ENCODE results near the gene PLPP6. TPM values are rescaled to one million over a fixed set of nuclear protein-coding genes. Genes with fewer than 3 reads are reported as not detected.
A peak's percentile ranks its signal among the peaks of the same experiment; 100 is the strongest.
"Not testable (repeated sequence)": the region's sequence is repeated elsewhere in the genome, so short reads cannot be mapped to it uniquely, and the experiment has no call there.

PLPP6 gene
- total and polyA plus RNA-seq, 4 donors = 9.4 to 15.1 (median 13.0) TPM

DNA sequence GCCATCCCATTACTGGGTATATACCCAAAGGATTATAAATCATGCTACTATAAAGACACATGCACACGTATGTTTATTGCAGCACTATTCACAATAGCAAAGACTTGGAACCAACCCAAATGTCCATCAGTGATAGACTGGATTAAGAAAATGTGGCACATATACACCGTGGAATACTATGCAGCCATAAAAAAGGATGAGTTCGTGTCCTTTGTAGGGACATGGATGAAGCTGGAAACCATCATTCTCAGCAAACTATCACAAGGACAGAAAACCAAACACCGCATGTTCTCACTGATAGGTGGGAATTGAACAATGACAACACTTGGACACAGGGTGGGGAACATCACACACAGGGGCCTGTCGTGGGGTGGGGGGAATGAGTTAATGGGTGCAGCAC, 1.4 kb upstream of the PLPP6 start:
- DNase-seq (ENCODE audit: low read depth in 4 of 6, low spot score in 6 of 6) = not testable (repeated sequence)

DNA sequence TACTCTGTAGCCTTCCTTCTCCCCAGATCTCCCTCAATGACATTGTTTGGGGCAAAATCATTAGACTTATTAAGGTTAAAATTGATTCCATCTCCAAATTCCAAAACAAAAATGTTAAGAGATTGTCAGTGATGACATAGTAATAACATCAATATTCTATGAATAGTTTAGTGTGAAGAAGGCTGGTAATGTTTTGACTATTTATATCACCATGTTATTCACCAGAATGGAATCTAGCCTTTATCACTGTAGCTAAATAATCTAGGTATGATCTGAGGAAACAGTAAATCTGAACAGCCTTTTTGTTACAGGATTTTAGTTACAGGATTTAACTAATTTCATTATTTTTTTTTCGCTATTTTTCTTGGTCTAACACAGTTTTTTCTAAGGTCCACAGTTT, 929 bp upstream of the PLPP6 start:
- Histone ChIP-seq H3K36me3 (ENCODE audit: control insufficient read depth, insufficient read depth, low read length) (peaks cover 4% of the 10 kb centered on the region), H3K4me1 (ENCODE audit: control insufficient read depth, insufficient read depth, low read length) (peaks cover 12% of the 10 kb centered on the region), H3K4me3 (ENCODE audit: low read depth, low read length) (no peak overlapping the region), H3K27ac (ENCODE audit: low read depth, low read length) (no peak overlapping the region), H3K27me3 (ENCODE audit: control insufficient read depth, insufficient read depth, low read length) (no peaks in the 10 kb centered on the region), H3K9me3 (ENCODE audit: control insufficient read depth, insufficient read depth, low read length) (no peaks in the 10 kb centered on the region)
- no peak for DNase-seq (ENCODE audit: low read depth in 4 of 6, low spot score in 6 of 6)
- WGBS (ENCODE audit: insufficient coverage) = no CpG with 5 or more reads among the region's 1 CpG

More for the DNA sequence above, 1.4 kb upstream of the PLPP6 start:
- WGBS (ENCODE audit: insufficient coverage) = no CpG with 5 or more reads among the region's 5 CpGs
- H3K36me3 ChIP-seq (ENCODE audit: control insufficient read depth, insufficient read depth, low read length); H3K27me3 ChIP-seq (ENCODE audit: control insufficient read depth, insufficient read depth, low read length); H3K4me3 ChIP-seq (ENCODE audit: low read depth, low read length); H3K27ac ChIP-seq (ENCODE audit: low read depth, low read length); H3K4me1 ChIP-seq (ENCODE audit: control insufficient read depth, insufficient read depth, low read length); H3K9me3 ChIP-seq (ENCODE audit: control insufficient read depth, insufficient read depth, low read length): not testable (repeated sequence)

DNA sequence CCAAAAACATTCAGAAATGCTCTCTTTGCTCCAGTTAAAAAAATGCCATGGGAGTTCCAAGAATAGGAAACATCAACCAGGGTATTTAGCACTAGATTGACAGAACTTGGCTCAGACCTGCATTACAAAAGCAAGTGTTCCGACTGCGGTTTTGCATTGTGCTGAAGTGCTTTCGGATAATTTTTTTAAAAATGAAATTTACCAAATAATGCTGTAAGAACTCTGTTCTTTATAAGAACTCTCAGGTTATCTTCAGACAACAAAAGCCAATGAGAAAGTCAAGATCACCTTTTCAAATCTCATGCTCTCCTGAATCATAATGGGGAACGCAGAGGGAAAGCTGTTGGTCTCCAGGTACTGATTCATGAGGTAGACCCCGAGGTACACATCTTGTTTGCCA, 483 bp upstream of the PLPP6 start:
- DNase-seq (ENCODE audit: low read depth in 4 of 6, low spot score in 6 of 6) = peak in 1 of 6 donors; percentile 29
- Histone ChIP-seq H3K36me3 (ENCODE audit: control insufficient read depth, insufficient read depth, low read length) (peaks cover 2% of the 10 kb centered on the region), H3K27me3 (ENCODE audit: control insufficient read depth, insufficient read depth, low read length) (no peaks in the 10 kb centered on the region), H3K4me3 (ENCODE audit: low read depth, low read length) (peak overlapping the region; percentile 59), H3K4me1 (ENCODE audit: control insufficient read depth, insufficient read depth, low read length) (peaks cover 15% of the 10 kb centered on the region), H3K9me3 (ENCODE audit: control insufficient read depth, insufficient read depth, low read length) (no peaks in the 10 kb centered on the region), H3K27ac (ENCODE audit: low read depth, low read length) (no peak overlapping the region)
- 0% methylated on average over 2 of the region's 5 CpGs for WGBS (ENCODE audit: insufficient coverage)

DNA sequence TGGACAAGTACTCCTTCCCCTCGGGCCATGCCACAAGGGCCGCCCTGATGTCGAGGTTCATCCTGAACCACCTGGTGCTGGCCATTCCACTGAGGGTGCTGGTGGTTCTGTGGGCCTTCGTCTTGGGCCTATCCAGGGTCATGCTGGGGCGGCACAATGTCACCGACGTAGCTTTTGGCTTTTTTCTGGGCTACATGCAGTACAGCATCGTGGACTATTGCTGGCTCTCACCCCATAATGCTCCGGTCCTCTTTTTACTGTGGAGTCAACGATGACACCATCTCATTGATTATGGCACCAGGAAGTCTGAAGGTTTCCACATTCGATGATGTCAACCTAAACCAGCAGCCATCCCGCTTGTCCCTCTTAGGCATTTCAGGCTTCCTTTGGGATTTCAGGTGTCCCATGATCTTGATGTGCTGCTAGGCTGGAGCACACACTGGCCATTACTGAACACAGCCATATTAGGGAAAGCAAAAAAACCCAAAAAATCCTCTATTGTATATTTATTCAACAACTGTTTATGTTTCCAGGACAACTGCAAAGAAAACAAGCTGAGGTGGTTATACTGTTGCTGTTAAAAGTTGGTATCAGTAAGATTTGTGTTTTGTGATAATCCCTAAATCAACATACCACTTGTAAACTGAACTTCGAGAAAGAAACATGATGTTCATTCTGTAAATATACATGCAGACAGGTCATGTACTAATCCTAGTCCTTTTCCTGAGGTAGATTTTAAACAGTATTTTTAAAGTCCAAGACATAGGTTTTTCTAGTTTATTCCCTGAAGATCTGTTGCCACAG, 1.1 kb downstream of the PLPP6 start:
- no peaks in the 10 kb centered on the region for H3K9me3 ChIP-seq (ENCODE audit: control insufficient read depth, insufficient read depth, low read length)
- H3K36me3 ChIP-seq (ENCODE audit: control insufficient read depth, insufficient read depth, low read length) = peaks cover 2% of the 10 kb centered on the region
- DNase-seq (ENCODE audit: low read depth in 4 of 6, low spot score in 6 of 6) = peak in 1 of 6 donors; percentile 7
- H3K27ac ChIP-seq (ENCODE audit: low read depth, low read length) = no peak overlapping the region
- 64% methylated on average over 12 of the region's 13 CpGs for WGBS (ENCODE audit: insufficient coverage)
- no peaks in the 10 kb centered on the region for H3K27me3 ChIP-seq (ENCODE audit: control insufficient read depth, insufficient read depth, low read length)
- H3K4me1 ChIP-seq (ENCODE audit: control insufficient read depth, insufficient read depth, low read length) = peaks cover 15% of the 10 kb centered on the region
- H3K4me3 ChIP-seq (ENCODE audit: low read depth, low read length) = peak overlapping the region; percentile 59

GRCh38 chr9:4663956-4664355, 1.9 kb downstream of the PLPP6 start:
- Histone ChIP-seq H3K4me3 (ENCODE audit: low read depth, low read length) (no peak overlapping the region), H3K9me3 (ENCODE audit: control insufficient read depth, insufficient read depth, low read length) (no peaks in the 10 kb centered on the region), H3K4me1 (ENCODE audit: control insufficient read depth, insufficient read depth, low read length) (peaks cover 15% of the 10 kb centered on the region), H3K27ac (ENCODE audit: low read depth, low read length) (no peak overlapping the region), H3K36me3 (ENCODE audit: control insufficient read depth, insufficient read depth, low read length) (peaks cover 2% of the 10 kb centered on the region), H3K27me3 (ENCODE audit: control insufficient read depth, insufficient read depth, low read length) (no peaks in the 10 kb centered on the region)
- WGBS (ENCODE audit: insufficient coverage) = no CpG with 5 or more reads among the region's 3 CpGs
- no peak for DNase-seq (ENCODE audit: low read depth in 4 of 6, low spot score in 6 of 6)

DNA sequence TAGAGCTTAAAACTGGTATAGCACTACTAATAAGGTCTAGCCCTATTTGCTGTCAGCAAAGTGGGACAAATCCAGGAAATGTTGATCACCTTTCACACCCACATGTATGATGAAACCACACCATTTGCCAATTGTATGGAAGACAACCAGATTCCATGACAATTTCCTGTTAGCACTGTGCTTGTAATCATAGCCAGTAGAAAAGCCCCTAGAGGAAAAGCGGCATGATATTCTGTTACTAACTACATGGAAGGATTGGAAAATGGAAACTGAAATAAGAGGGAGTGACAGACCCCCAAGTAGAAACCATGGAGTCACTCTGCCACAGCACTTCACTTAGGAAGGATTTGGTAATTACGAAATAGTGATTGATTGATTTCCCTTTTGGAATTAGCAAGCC, 3.3 kb downstream of the PLPP6 start:
- Histone ChIP-seq H3K36me3 (ENCODE audit: control insufficient read depth, insufficient read depth, low read length) (peaks cover 2% of the 10 kb centered on the region), H3K4me3 (ENCODE audit: low read depth, low read length) (peak overlapping the region; percentile 6), H3K4me1 (ENCODE audit: control insufficient read depth, insufficient read depth, low read length) (peaks cover 15% of the 10 kb centered on the region), H3K27ac (ENCODE audit: low read depth, low read length) (no peak overlapping the region), H3K9me3 (ENCODE audit: control insufficient read depth, insufficient read depth, low read length) (no peaks in the 10 kb centered on the region), H3K27me3 (ENCODE audit: control insufficient read depth, insufficient read depth, low read length) (no peaks in the 10 kb centered on the region)
- peak in 2 of 6 donors; percentile 36 to 56 for DNase-seq (ENCODE audit: low read depth in 4 of 6, low spot score in 6 of 6)
- WGBS (ENCODE audit: insufficient coverage) = 80% methylated on average over 1 of the region's 2 CpGs

- Histone ChIP-seq H3K4me3 (ENCODE audit: low read depth, low read length) (peak within 1 kb of the TSS; percentile 55), H3K27me3 (ENCODE audit: control insufficient read depth, insufficient read depth, low read length) (no peaks in the 10 kb centered on the region), H3K36me3 (ENCODE audit: control insufficient read depth, insufficient read depth, low read length) (peaks cover 2% of the 10 kb centered on the region), H3K27ac (ENCODE audit: low read depth, low read length) (no peak within 1 kb of the TSS), H3K9me3 (ENCODE audit: control insufficient read depth, insufficient read depth, low read length) (no peaks in the 10 kb centered on the region), H3K4me1 (ENCODE audit: control insufficient read depth, insufficient read depth, low read length) (peaks cover 15% of the 10 kb centered on the region)
- WGBS (ENCODE audit: insufficient coverage) = 1% methylated on average over 30 of the region's 36 CpGs
- DNase-seq (ENCODE audit: low read depth in 4 of 6, low spot score in 6 of 6) = peak in 3 of 6 donors; percentile 66 to 90 (median 86)
These were observed 4.1 kb downstream of the PLPP6 start, which contains the start of gene SPATA6L for GRCh38 chr9:4666042-4666699. TSS of gene SPATA6L (minus strand) at chr9:4666480. CDS start at chr9:4666250, 230 bp downstream.

DNA sequence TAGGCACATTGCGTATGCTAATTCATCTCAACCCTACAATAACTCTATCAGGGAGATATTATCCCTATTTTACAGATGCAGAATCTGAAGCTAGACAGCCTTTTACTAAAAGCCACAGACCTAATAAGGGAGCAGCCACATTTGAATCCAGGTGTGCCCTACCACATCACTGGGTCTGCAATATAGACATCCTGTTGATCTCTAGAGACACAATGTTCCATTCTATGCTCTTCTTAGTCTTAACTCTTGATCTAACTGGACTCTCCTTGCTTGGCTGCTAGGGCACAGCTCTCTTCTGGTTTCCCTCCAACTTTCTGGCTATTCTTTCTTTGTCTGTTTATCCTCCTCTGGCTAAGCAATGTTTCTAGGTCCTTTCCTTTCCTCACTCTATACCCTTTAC, 5.6 kb downstream of the PLPP6 start:
- Histone ChIP-seq H3K27me3 (ENCODE audit: control insufficient read depth, insufficient read depth, low read length) (no peaks in the 10 kb centered on the region), H3K27ac (ENCODE audit: low read depth, low read length) (no peak overlapping the region), H3K9me3 (ENCODE audit: control insufficient read depth, insufficient read depth, low read length) (no peaks in the 10 kb centered on the region), H3K36me3 (ENCODE audit: control insufficient read depth, insufficient read depth, low read length) (peaks cover 2% of the 10 kb centered on the region), H3K4me3 (ENCODE audit: low read depth, low read length) (no peak overlapping the region), H3K4me1 (ENCODE audit: control insufficient read depth, insufficient read depth, low read length) (peaks cover 12% of the 10 kb centered on the region)
- no peak for DNase-seq (ENCODE audit: low read depth in 4 of 6, low spot score in 6 of 6)
- WGBS (ENCODE audit: insufficient coverage) = no CpG with 5 or more reads among the region's 1 CpG

- 71% methylated on average over 1 of the region's 2 CpGs for WGBS (ENCODE audit: insufficient coverage)
- Histone ChIP-seq H3K4me1 (ENCODE audit: control insufficient read depth, insufficient read depth, low read length) (peaks cover 6% of the 10 kb centered on the region), H3K36me3 (ENCODE audit: control insufficient read depth, insufficient read depth, low read length) (no peaks in the 10 kb centered on the region), H3K4me3 (ENCODE audit: low read depth, low read length) (no peak overlapping the region), H3K27ac (ENCODE audit: low read depth, low read length) (no peak overlapping the region), H3K27me3 (ENCODE audit: control insufficient read depth, insufficient read depth, low read length) (no peaks in the 10 kb centered on the region), H3K9me3 (ENCODE audit: control insufficient read depth, insufficient read depth, low read length) (no peaks in the 10 kb centered on the region)
- DNase-seq (ENCODE audit: low read depth in 4 of 6, low spot score in 6 of 6) = no peak
These were observed 6.5 kb downstream of the PLPP6 start for GRCh38 chr9:4668604-4669003.

DNA sequence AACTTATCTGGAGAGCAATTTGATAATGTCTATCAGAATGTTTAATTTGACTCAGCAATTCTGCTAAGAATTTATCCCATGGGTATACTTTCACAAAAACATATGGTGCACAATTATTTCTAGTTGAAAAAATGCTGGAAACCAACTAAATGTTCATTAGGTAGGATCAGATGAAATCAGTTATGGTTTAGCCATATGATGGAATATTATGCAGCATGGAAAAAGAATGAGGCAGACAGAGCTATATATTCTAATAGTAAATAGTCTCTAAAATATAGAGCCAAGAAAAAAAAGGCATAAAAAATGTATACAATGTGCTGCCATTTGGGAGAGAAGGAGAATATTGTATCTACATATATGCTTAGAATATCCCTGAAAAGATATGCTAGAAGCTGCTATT, 7.8 kb downstream of the PLPP6 start:
- Histone ChIP-seq H3K36me3 (ENCODE audit: control insufficient read depth, insufficient read depth, low read length) (no peaks in the 10 kb centered on the region), H3K27ac (ENCODE audit: low read depth, low read length) (no peak overlapping the region), H3K9me3 (ENCODE audit: control insufficient read depth, insufficient read depth, low read length) (no peaks in the 10 kb centered on the region), H3K4me1 (ENCODE audit: control insufficient read depth, insufficient read depth, low read length) (peaks cover 6% of the 10 kb centered on the region), H3K27me3 (ENCODE audit: control insufficient read depth, insufficient read depth, low read length) (no peaks in the 10 kb centered on the region), H3K4me3 (ENCODE audit: low read depth, low read length) (no peak overlapping the region)
- DNase-seq (ENCODE audit: low read depth in 4 of 6, low spot score in 6 of 6) = no peak

All from spinal cord (tissue), 10 donors.